ENCODE results near the gene NCCRP1.

Gene NCCRP1

GRCh38 chr19:39174142-39174541 is 22.6 kb upstream of the NCCRP1 start:
- TF ChIP-seq CTCF (IDR thresholded peaks at IDR 0.05; ENCODE audit: extremely low read depth, insufficient read depth, missing control alignments), result no peak
- no peak for DNase-seq (ENCODE audit: low spot score)
- in situ Hi-C loops (cut with MboI; ENCODE audit: low pct_unique_long_range_greater_than_20kb, low sequenced_read_pairs, unreplicated experiment), result no loop called here

GRCh38 chr19:39174558-39175544 is 21.9 kb upstream of the NCCRP1 start:
- in situ Hi-C loops (cut with MboI; ENCODE audit: low pct_unique_long_range_greater_than_20kb, low sequenced_read_pairs, unreplicated experiment), result no loop called here
- TF ChIP-seq CTCF (IDR thresholded peaks at IDR 0.05; ENCODE audit: extremely low read depth, insufficient read depth, missing control alignments), result no peak
- no peak for DNase-seq (ENCODE audit: low spot score)

GRCh38 chr19:39175564-39175963 is 21.2 kb upstream of the NCCRP1 start:
- in situ Hi-C loops (cut with MboI; ENCODE audit: low pct_unique_long_range_greater_than_20kb, low sequenced_read_pairs, unreplicated experiment), result no loop called here
- DNase-seq (ENCODE audit: low spot score), result no peak
- TF ChIP-seq CTCF (IDR thresholded peaks at IDR 0.05; ENCODE audit: extremely low read depth, insufficient read depth, missing control alignments), result no peak

GRCh38 chr19:39177110-39177699 is 19.6 kb upstream of the NCCRP1 start:
- in situ Hi-C loops (cut with MboI; ENCODE audit: low pct_unique_long_range_greater_than_20kb, low sequenced_read_pairs, unreplicated experiment), result no loop called here
- no peak for DNase-seq (ENCODE audit: low spot score)
- no peak for TF ChIP-seq CTCF (IDR thresholded peaks at IDR 0.05; ENCODE audit: extremely low read depth, insufficient read depth, missing control alignments)

- no peak for TF ChIP-seq CTCF (IDR thresholded peaks at IDR 0.05; ENCODE audit: extremely low read depth, insufficient read depth, missing control alignments)
Measured at GRCh38 chr19:39177736-39178135, 19.0 kb upstream of the NCCRP1 start.

GRCh38 chr19:39178296-39179006 is 18.3 kb upstream of the NCCRP1 start:
- TF ChIP-seq CTCF (IDR thresholded peaks at IDR 0.05; ENCODE audit: extremely low read depth, insufficient read depth, missing control alignments), result no peak

More at GRCh38 chr19:39177736-39178135, 19.0 kb upstream of the NCCRP1 start:
- DNase-seq (ENCODE audit: low spot score), result no peak
- in situ Hi-C loops (cut with MboI; ENCODE audit: low pct_unique_long_range_greater_than_20kb, low sequenced_read_pairs, unreplicated experiment), result no loop called here

More at GRCh38 chr19:39178296-39179006, 18.3 kb upstream of the NCCRP1 start:
- no peak for DNase-seq (ENCODE audit: low spot score)
- in situ Hi-C loops (cut with MboI; ENCODE audit: low pct_unique_long_range_greater_than_20kb, low sequenced_read_pairs, unreplicated experiment), result no loop called here

All from GM13977 (cell line).